ENCODE results near the gene GALNT3. TPM values are rescaled to one million over a fixed set of nuclear protein-coding genes. Genes with fewer than 3 reads are reported as not detected.
A peak's percentile ranks its signal among the peaks of the same experiment; 100 is the strongest.

GALNT3 gene
- 10 to 100 TPM; 13.8 to 17.0 (median 14.8) TPM for polyA plus RNA-seq (ENCODE audit: insufficient read length in 4 of 4)

DNA sequence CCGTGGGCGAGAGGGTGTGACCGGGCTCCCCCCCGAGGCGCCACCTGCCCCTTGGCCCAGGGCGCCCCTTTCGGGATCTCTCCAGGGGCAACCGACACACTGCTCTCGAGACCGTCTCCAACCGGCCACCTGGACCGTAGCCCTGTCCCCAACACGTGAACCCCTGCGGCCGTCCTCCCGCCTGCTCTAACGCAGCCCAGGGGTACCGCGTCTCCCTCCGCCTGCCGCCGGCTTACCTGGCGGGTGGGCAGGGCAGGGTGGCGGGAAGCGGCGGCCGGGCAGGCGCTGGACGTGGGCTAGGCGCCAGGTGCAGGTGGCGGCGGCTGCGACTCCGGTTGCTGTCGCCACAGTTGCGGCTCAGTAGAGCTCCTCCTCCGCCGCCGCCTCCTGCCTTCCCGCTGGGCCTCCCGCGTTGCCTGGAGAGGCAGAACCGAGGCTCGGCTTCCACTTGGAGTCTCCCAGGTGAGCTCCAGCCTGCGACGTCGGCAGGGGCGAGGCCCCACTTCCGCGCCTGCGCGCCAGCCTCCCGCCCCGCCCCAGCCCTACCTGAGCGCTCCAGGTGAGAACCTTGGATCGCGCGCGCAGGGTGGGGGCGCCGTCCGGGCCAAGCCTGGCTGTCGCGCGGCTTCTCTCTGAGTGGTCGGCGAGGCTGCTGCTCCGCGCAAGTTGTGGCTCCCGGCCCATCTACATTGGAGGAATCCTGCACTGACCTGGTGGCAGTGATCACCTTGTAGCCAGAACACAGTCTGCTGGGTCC, at the start of gene GALNT3:
GALNT3 (minus strand) TSS at position 469 of the 757 bp plus-strand sequence. CDS start 23,547 bp downstream, outside the sequence.
- peak in 1 of 4 donors; percentile 37 for DNase-seq (ENCODE audit: low read depth in 4 of 4, low spot score in 2 of 4)

- DNase-seq (ENCODE audit: low read depth in 4 of 4, low spot score in 2 of 4): no peak
Observed at GRCh38 chr2:165843351-165843750, 49.3 kb upstream of the GALNT3 start.

GRCh38 chr2:165840333-165840958, 46.4 kb upstream of the GALNT3 start:
- DNase-seq (ENCODE audit: low read depth in 4 of 4, low spot score in 2 of 4): no peak

- no peak for DNase-seq (ENCODE audit: low read depth in 4 of 4, low spot score in 2 of 4)
Observed at GRCh38 chr2:165839610-165840009, 45.6 kb upstream of the GALNT3 start.

- DNase-seq (ENCODE audit: low read depth in 4 of 4, low spot score in 2 of 4): no peak
Observed at GRCh38 chr2:165837122-165837521, 43.1 kb upstream of the GALNT3 start.

GRCh38 chr2:165835363-165835762, 41.3 kb upstream of the GALNT3 start:
- no peak for DNase-seq (ENCODE audit: low read depth in 4 of 4, low spot score in 2 of 4)

DNA sequence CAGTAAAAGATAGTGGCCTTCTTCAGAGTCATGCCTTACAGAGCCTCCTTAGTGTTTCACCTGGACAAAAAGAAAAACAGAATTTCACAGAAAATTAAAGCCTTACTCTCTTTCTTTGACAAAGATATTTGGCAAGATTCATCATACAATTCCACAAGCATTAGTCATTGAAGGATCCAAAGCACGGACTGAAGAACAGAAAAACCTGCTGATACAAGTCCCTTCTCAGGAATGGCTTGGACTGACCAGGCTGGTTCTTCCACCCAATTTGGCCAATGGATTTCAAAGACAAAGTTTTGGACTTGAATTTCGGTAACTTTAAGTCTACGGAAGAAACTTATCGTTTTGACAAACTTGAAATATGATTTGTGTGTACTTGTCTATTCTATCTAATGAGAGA, 39.1 kb upstream of the GALNT3 start:
- DNase-seq (ENCODE audit: low read depth in 4 of 4, low spot score in 2 of 4): no peak

DNA sequence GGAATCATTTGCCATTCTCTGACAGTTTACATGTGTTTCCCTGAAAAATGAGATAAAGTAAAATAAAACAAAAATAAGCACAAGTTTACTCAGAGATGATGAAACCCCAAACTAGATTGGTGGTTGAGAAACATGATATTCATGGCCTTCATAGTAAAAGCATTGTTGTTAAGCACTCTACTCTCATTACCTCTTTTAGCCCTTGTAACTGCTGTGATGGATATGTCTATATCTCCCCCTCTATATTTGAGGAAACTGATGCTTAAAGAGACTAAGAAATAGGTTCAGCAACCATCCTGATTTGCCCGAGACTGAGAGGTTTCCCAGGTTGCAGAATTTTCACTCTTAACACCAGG, 33.9 kb upstream of the GALNT3 start:
- no peak for DNase-seq (ENCODE audit: low read depth in 4 of 4, low spot score in 2 of 4)

DNA sequence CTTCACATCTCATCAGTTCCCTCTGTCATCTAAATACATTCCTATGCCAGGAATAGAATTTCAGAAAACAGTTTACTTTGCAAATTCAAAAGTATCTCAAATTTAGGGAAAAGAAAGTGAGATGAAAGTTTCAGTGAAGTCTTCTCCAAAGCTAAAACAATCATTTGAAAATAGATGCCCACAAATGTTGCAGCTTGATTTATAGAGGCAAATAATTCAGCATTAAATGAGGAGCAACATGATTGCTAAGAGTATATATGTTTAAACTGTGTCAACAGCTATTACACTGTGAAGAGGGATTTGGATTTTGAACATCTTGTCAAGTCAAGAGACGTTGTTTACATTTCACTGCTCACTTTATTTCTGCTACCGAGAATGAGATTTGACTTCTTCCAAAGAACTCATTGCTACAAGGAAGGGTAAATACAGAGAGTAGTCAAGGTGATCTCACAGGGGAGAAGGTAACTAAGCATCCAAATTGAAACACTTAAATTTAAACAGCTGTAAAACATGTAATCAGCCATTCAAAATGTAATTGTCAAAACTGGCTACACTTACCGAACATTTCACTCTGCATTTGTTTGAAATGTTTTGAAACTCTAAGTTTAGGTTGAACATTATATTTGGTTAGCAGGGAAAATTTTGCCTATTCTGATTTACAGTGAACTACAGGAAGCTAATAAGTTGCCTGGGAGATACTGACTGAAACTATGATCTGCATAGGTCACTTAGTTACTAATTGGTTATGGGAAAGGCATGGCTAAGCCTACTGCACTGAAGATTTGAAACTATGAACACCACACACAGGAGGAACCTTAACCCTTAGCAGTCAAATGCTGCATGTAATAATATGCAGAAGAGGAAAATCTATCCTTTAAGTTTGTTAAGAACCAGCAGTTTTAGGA, 33.2 kb upstream of the GALNT3 start:
- DNase-seq (ENCODE audit: low read depth in 4 of 4, low spot score in 2 of 4): no peak

- DNase-seq (ENCODE audit: low read depth in 4 of 4, low spot score in 2 of 4): no peak
Observed at GRCh38 chr2:165825041-165825440, 31.0 kb upstream of the GALNT3 start.

DNA sequence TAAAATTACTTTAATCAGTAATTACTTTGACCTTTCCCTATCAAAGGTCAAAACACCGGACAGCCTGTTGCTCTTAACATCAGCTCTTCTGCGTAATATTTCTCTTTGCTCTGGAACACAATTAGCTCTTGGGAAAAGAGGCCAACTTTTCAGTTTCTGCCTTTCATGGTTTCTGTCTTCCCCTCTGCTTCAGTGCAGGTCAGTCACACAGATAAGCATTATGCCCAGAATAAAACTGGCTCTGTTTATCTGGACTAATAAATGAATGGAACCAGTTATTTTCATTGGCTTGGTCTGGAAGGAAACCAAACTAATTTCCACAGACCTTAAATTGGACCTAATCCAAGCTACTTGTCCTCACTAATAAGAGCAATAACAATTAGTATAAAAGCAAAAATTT, 26.2 kb upstream of the GALNT3 start:
- no peak for DNase-seq (ENCODE audit: low read depth in 4 of 4, low spot score in 2 of 4)

- no peak for DNase-seq (ENCODE audit: low read depth in 4 of 4, low spot score in 2 of 4)
Observed at GRCh38 chr2:165818920-165819319, 24.9 kb upstream of the GALNT3 start.

DNA sequence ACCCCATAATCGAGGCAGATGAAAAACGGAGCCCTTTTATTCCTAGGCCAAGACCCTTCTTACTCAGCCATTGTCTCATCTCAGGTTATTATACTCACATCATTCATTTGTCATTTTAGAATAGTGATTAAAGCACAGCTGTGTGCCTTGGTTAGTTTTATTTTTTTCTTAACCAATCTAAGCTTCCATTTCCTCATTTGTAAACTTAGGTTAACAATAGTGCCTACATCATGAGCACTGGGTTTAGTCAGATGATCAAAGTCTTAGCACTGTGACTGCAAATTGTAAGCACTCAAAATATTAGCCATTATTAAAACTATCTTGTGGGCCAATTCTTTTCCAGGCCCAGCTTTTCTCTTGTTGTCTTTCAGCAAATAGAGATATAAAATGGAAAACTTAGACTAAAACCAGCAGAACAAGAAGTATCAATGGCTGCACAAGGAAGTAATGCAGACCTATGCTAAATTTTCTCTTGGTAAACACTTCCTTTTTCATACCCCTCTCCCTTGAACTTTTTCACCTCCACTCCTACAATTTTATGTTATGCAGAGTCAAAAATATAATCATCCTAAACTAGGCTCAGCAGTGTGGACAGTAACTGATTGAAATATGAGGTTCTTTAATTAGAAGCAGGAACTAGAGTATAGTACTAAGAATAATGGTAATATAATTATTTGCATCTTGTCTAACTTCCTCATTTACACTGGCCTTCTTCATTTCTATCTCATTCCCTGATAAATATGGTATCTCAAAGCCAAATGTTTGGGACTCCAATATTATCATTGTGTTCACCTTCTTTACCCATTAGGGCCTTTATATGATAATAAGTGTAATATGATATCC, 21.5 kb upstream of the GALNT3 start:
- no peak for DNase-seq (ENCODE audit: low read depth in 4 of 4, low spot score in 2 of 4)

- DNase-seq (ENCODE audit: low read depth in 4 of 4, low spot score in 2 of 4): no peak
Observed at GRCh38 chr2:165814473-165814872, 20.4 kb upstream of the GALNT3 start.

DNA sequence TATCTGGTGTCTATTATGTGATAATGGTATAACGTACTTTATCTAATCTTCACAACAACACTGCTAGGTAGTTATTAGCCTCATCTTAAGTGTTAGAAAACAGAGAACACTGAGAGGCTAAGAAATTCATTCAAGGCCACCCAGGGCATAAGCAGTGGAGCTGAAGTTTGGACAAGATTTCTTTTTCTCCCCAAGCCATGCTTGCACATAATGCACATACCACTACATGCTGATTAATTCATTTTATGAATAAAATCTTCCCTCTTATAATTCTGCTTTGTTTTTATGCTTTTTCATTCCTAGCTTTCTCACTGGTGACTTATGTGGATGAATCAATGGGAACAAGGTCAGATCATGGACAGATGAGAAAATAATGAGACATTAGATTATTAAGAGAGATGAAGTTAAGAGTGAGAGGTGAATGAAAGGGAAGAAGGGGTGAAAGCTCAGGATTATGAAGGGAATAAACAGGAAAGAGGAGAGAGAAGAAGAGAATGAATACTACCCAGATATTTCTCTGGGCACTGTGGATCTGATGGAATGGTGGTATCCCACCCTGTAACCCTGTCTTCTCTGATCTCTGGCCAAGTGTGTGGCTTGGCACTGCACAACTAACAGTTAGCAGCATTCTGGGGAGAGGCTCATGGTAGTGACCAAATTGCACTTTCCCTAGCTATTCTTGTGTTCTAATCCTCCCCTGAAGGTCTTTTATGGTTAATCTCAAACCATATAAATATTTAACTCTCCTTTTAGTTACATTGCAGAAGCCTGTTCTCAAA, 17.7 kb upstream of the GALNT3 start:
- DNase-seq (ENCODE audit: low read depth in 4 of 4, low spot score in 2 of 4): no peak

DNA sequence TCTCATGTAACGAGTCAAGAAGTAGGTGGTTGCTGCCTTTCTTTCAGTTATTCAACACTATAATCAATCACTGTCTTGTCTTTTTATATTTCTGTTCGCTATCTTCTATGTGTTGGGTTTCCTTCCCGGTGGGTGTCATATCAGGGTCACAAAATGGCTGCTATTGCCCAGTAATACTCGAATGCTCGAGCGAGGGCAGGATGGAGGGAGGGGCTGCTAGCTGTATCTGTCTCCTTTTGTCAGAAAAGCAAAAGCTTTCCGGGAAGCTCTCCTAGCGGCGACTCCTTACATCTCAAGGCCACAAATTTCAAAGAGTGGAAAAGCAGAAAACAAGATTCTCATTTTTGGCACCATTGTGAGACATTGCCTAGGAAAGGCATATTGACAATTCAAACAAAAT, 16.4 kb upstream of the GALNT3 start:
- DNase-seq (ENCODE audit: low read depth in 4 of 4, low spot score in 2 of 4): no peak

GRCh38 chr2:165804719-165805118, 10.7 kb upstream of the GALNT3 start:
- no peak for DNase-seq (ENCODE audit: low read depth in 4 of 4, low spot score in 2 of 4)

DNA sequence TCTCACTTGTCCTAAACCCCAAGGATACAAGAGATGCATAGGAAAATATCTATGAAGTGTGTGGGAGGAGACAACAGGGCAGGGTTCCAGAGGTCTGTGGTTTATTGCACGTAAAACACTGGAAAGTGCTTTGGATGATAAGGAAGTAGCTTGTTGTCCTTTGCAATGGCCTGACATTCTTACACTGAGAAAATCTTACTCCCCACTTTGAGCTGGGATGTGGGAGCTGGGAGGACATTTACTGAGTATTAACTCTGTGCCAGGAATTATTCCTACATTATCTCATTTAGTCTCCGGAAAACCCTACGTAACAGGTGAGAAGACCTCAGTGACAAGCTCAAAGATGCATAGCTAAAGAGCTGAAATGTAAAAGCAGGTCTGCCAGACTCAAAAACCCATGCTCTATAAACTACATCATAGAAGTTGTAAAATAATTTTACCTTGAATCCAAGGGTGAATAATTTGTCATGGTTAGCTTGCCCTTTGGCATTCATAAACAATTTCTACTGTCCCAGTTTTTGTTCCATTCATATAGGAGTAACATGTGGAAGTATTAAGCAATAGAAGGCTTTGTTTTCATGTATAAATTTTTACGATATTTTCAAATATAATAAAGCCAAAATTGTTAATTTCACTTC, 9.2 kb upstream of the GALNT3 start:
- no peak for DNase-seq (ENCODE audit: low read depth in 4 of 4, low spot score in 2 of 4)

DNA sequence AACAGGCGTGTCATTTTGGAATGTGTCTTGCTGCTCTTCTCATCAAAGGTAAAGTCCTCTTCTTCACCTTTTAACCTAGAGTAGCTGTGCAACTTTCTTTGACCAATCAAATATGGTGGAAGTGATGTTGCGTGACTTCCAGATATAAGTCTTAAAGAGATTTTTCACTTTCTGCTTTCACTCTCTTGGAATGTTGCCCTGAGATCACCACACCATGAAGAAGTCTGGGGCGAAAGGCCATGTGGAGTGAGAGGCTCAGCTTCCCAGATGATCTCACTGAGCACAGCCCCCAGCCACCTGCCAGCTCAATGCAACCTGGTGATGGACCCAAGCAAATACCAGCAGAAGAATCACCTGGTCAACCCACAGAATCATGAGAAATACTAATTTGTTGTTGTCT, 7.1 kb upstream of the GALNT3 start:
- no peak for DNase-seq (ENCODE audit: low read depth in 4 of 4, low spot score in 2 of 4)
